NCI-H2107 (cell line): ENCODE measurements around the gene MNT.
A peak's percentile ranks its signal among the peaks of the same experiment; 100 is the strongest.

Experiments
- DNase-seq: peaks from one replicate; lab custom pipeline; 2025; lab: John Stamatoyannopoulos, UW

The MNT gene

DNA sequence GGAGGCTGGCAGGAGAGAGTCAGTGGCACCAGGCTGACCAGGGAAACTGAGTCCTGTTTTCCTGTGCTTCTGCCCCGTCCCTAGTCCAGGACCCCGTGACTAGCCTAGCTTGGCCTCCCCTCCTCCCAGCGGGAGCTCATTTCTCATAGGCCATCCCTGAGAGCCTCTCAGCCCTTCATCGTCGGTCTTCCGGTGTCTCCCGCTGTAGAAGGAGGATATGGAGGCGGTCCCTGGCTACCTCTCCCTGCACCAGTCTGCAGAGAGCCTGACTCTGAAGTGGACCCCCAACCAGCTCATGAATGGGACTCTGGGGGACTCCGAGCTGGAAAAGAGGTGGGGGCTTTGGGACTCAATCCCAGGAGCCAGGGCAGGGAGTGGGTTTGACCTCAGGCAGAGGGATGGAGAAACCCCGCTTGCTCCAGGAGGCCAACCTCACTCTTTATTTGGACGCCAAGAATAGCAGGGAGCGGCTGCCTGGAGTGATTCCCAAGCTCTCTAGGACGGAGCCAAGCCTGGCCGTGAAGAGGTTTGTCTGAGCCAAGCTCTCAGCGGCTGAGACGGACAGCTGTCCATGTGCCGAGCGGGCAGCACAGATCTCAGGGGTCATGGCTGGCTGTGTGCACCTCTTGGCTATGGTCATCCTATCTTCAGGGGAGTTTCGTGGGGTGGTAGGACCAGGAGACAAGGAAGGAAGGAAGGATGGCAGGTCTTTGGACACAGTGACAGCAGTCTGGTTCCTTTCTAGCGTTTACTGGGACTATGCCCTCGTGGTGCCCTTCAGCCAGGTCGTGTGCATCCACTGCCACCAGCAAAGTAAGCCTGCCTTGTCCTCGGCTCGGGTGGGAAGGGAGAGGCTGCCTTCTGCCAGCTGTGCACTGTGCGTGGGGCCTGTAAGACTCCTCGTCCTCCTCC, 36.8 kb downstream of the MNT start:
- DNase-seq: no peak

- DNase-seq: no peak
Measured at GRCh38 chr17:2363318-2363717, 37.5 kb downstream of the MNT start.

DNA sequence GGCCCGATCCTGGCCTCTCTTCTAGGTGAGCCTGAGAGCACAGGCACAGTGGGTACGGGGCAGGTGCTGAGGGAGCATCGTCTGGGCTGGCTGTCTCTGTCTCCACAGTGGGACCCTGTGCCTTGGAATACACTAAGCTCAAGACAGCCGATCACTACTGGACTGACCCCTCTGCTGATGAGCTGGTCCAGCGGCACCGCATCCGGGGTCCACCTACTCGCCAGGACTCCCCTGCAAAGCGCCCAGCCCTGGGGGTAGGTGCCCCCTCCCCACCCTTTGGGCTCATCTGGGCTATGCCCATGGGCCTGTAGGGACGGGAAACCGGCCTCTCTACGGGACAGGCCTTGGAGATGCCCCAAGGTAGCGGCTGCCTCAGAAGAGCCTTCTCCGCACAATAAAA, 38.0 kb downstream of the MNT start:
- DNase-seq: no peak

DNA sequence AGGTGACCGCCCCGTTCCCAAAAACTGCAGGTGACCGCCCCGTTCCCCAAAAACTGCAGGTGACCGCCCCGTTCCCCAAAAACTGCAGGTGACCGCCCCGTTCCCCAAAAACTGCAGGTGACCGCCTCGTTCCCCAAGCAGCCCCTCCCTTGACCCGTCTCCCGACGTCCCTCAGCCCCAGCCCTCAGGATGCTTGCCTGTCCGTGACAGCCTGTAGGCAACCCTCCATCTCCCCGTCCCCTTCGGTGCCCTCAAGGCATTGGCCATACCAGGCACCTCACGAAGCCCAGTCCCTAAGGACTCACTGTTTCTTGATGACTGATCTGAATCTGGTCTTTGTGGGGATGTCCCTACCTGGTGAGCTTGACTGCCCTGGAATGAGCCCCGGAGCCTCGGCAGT, 38.4 kb downstream of the MNT start:
- DNase-seq: no peak

- DNase-seq: no peak
Measured at GRCh38 chr17:2362016-2362415, 38.8 kb downstream of the MNT start.

- DNase-seq: no peak
Measured at GRCh38 chr17:2361010-2361760, 39.7 kb downstream of the MNT start.

DNA sequence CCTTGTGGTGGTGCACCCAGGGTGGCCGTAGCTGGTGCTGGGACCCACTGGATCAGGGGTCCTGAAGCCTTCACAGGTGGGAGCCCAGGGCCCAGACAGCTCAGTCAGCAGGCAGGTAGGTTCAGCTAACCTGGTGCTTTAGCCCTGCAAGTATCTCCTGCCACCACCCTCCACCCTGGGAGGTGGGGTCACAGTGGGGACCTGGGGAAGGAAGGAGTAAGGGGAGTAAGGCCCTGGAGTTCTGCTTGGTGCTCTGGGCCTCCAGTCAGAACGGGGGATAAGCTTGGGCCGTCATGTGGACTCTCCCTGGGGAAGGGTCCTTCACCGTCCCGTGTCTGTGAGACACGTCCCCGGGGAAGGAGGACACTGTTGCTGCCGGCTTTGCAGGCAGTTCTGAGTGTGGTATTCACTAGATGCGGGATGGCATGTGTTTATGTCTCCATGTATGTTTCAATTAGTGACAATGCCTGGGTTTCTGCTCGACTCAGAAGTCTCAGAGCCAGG, 42.9 kb downstream of the MNT start:
- DNase-seq: no peak

- no peak for DNase-seq
Measured at GRCh38 chr17:2357237-2357636, 43.6 kb downstream of the MNT start.

DNA sequence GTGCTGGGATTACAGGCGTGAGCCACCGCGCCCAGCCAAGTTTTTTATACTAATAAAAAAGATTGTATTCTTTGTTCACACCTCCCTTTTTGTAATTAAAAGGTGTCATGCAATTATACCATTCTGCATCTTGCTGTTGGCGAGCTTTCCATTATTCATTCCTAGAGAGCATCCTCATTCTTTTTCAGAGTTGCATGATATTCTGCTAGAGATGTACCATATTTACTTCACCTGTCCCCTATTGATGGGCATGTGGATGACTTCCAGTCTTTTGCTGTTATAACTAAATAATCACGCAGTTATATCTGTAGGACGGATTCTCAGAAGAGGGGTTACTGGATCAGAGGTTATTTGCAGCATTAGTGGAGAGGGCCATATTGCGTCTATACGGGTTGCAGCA, 46.5 kb downstream of the MNT start:
- DNase-seq: no peak

- no peak for DNase-seq
Measured at GRCh38 chr17:2351269-2351668, 49.6 kb downstream of the MNT start.

DNA sequence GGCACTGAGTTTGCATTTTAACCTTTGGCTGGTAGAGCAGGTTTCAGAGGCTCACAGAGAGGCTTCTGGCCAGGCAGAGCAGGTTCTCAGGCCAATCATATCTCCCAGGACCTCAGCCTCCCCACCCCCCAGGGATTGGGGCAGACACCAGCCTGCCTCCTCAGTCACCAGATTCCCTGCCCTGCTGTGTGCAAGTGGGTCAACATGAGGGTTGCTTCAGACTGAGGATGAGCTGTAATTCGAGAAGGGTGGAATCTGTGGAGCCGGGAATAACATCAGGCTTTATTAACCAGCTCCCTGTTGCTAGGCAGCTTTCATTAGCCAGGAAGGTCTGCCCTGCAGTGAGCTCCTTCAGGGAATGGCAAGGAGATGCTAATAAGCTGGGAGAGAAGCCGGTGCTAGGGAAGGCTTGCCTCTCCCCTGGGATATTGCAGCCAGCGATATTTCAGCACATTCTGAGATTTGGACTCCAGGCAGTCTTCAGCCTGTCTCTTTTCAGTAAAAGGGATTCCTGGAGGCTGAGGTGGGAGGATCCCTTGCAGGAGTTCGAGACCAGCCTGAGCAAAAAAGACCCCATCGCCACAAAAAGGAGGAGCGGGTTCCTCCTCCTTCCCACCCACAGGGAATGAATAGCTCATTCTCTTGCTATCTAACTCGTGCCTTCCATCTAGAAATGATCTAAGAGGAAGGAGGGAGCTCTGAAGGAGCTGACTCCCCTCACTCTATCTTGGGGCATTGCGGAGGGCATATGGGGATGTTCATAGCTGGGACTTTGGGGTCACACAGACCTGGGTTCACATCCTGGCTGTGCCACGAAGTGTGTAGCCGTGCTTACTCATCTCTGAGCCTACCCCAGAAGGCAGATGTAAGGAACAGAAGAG, 52.8 kb downstream of the MNT start:
- no peak for DNase-seq

GRCh38 chr17:2346475-2346874, 54.4 kb downstream of the MNT start:
- DNase-seq: no peak

DNA sequence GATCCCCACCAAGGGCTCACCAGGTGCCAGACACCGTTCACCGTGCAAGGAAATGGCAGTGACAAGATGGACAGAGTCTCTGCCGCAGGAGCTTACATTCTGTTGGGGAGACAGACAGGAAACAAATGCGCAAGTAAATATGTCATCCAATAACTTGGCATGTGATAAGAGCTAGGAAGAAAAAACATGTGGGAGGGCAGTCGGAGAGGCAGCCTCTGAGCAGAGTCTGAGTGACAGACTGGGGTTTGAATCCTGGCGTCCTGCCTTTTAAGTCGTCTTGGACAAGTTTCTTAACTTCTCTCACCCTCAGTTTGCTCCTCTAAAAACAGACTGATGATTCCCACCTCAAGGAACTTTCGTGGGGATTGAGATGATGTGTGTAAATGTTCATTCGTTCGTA, 56.3 kb downstream of the MNT start:
- DNase-seq: no peak

- no peak for DNase-seq
Measured at GRCh38 chr17:2343421-2343820, 57.4 kb downstream of the MNT start.

DNA sequence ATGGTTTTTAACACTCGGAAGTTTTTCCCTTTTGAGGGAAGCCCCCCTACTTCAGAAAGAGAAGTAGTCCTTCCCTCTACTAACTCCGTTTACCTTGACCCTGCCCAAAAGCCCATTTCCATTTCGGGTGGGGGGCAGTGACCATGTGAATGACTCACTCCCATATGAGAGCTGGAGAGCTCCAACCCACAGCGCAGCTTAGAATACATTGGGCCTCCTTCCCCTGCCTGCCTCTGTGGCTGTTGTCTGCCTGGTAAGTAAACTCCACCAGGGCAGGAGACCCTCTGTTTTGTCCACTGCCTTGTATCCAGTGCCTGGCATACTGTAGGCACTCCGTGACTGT, 62.6 kb downstream of the MNT start:
- no peak for DNase-seq

GRCh38 chr17:2337544-2338314, 63.1 kb downstream of the MNT start:
- DNase-seq: no peak

DNA sequence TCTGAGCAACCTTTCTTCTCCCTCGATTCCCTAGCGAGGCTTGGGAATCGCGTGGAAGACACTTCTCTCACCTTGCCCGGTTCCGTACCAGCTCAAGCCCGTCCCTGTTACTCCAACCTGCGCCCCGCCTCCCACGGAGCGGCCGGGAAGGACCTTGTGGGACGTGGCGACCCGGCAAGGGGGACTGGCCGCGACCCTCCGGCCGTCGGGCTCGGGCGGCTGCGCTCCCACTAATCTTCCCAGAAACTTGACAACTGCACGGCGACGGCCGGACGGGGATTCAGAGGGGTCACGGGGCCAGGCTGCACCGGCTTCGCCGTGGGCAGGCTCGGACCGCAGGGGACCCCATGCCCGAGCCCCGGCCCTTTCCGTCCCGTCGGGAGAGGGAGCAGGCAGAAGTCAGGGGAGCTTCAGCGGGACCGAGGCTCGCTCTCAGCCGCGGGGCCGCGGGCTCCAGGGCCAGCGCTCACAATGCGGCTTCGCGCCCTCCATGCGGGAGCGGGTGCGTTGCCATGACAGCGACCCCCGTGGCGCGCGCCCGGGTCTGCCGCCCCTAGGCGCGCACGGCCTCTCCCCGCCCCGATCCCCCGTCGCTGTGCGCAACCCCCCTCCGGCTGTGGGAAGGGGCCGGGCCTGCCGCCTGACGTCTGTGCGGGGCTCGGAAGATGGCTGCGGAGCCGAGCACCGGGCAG, 63.9 kb downstream of the MNT start, which contains the start of gene SGSM2:
SGSM2 (plus strand) TSS at position 650 of the 692 bp plus-strand sequence. CDS start 188 bp downstream, outside the sequence.
- peak; percentile 17 for DNase-seq

DNA sequence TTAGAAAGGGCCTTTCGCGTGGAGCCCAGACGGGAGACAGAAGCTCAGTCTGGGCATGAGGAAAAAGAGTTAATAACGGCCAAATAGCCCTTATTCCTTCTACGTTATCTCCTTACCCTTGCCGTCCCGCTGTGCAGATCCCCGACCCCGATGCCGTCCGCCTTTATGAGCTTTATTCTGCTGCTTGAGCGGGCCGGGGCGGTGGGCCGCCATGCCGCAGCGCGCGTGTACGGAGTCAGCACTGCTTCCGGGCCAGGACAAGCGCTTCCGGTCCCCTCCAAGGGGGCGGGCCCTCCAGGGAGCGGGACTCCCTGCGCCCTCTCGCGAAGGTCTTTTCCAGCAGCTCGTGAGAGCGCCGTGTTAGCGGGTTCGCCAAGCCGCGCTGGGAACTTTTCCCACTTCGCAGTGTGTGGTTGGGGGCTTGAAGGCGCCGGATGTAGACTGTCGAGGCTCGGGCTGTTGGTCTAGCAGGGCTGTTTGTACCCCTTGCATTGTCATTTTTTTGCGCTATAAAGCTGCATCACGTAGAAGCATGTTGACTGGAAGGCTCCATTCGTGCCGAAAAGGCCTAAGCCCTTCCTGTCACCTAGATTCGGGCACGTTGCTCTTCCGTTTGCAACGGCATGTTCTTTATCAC, 64.5 kb downstream of the MNT start, which contains the start of gene TSR1:
TSR1 (minus strand) TSS at position 243 of the 637 bp plus-strand sequence; CDS start at position 213, 30 bp downstream.
- DNase-seq: peak; percentile 75

DNA sequence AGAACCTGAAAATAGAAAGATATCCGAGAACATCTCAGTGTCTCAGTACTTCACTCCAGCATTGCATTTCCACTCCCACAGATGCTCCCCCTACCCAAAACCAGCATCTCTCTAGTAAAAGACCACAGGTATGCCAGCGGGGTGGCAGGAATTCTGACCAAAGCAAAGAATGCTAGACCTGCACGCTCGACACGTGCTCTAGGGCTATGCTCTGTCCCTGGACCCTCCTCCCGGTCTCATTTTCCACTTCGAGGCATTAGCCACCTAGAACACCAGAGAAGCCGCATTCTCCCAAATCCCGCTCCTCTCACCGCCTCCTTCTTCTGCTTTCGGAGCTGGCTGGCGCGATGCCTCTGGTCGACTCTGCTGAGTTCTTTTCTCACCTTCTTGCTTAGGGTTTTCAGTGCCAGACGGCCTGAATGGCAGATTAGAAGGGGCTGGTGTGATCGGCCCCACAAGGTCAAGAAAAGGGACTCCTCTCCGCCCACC, 65.1 kb downstream of the MNT start:
- no peak for DNase-seq
